SK-N-SH (cell line): ENCODE data around the gene NSD1. TPM values are rescaled to one million over a fixed set of nuclear protein-coding genes. Genes with fewer than 3 reads are reported as not detected.
A peak's percentile ranks its signal among the peaks of the same experiment; 100 is the strongest.

Experiments used
- CTCF ChIA-PET: fragments of 300-600, 350-600 bp; formaldehyde crosslinking; extraction: SDS; loops from one replicate; lab custom pipeline; 2021; lab: Yijun Ruan, JAX
- POLR2A ChIA-PET: fragments of 350-600 bp; sonication (Branson Sonifier 250); formaldehyde crosslinking; extraction: SDS; loops from one replicate; lab custom pipeline; 2020; ENCODE audit warnings: antibody characterized with exemption, inconsistent platforms; lab: Yijun Ruan, JAX
- DNase-seq: peaks from one replicate; pipeline ENCODE4 v3.0.0; 2012
- H2AFZ ChIP-seq: fragments of 200-600 bp; sonication (generic); 2 replicates; pipeline ENCODE4 v1.8.1; 2016; ENCODE audit warnings: antibody characterized with exemption, mild to moderate bottlenecking, low read depth
- H3F3A ChIP-seq: fragments of 200-600 bp; sonication (generic); replicated peaks from 2 replicates; pipeline ENCODE3; 2016; ENCODE audit warnings: antibody characterized with exemption, mild to moderate bottlenecking; ENCODE audit not compliant: insufficient read depth
- H3K27ac ChIP-seq, 2 experiments: fragments of 200-500 bp in 1 of 2; fragments of 200-600 bp in 1 of 2; sonication (Bioruptor generic) in 1 of 2; sonication (generic), shearing (Covaris generic) in 1 of 2; 2 replicates each; pipeline versions ENCODE4 v1.5.1 to v1.6.1; 2014 to 2016; ENCODE audit warnings: low read depth in 2 of 2, inconsistent platforms in 1 of 2, low read length in 1 of 2, mild to moderate bottlenecking in 1 of 2, mixed read lengths in 1 of 2
- H3K27me3 ChIP-seq: fragments of 200-600 bp; sonication (generic), shearing (Covaris generic); 2 replicates; pipeline ENCODE4 v1.6.1; 2016; ENCODE audit warnings: mixed run types; ENCODE audit not compliant: insufficient read depth
- H3K36me3 ChIP-seq, 2 experiments: fragments of 200-500 bp in 1 of 2; fragments of 200-600 bp in 1 of 2; sonication (Bioruptor generic) in 1 of 2; sonication (generic) in 1 of 2; replicated peaks in 1 of 2; 2 replicates each; pipeline versions ENCODE3 to v1.5.1; 2014 to 2016; ENCODE audit warnings: low read length in 1 of 2, mild to moderate bottlenecking in 1 of 2; ENCODE audit not compliant: insufficient read depth in 2 of 2, control insufficient read depth in 1 of 2
- H3K4me1 ChIP-seq, 2 experiments: fragments of 200-500 bp in 1 of 2; fragments of 200-600 bp in 1 of 2; sonication (Bioruptor generic) in 1 of 2; sonication (generic), shearing (Covaris generic) in 1 of 2; 2 replicates each; pipeline versions ENCODE4 v1.5.1 to v1.6.1; 2014 to 2016; ENCODE audit warnings: low read depth in 1 of 2, low read length in 1 of 2, mixed run types in 1 of 2; ENCODE audit not compliant: insufficient read depth in 2 of 2, control insufficient read depth in 1 of 2
- H3K4me2 ChIP-seq: fragments of 200-600 bp; sonication (generic), shearing (Covaris generic); 2 replicates; pipeline ENCODE4 v1.6.1; 2017; ENCODE audit warnings: mixed run types
- H3K4me3 ChIP-seq, 2 experiments: fragments of 200-500 bp in 1 of 2; fragments of 200-600 bp in 1 of 2; sonication (Bioruptor generic) in 1 of 2; sonication (generic), shearing (Covaris generic) in 1 of 2; 2 replicates each; pipeline versions ENCODE4 v1.5.1 to v1.8.1; 2014 to 2016; ENCODE audit warnings: low read depth in 2 of 2, inconsistent platforms in 1 of 2, low read length in 1 of 2, mild to moderate bottlenecking in 1 of 2, mixed read lengths in 1 of 2, moderate library complexity in 1 of 2
- H3K79me2 ChIP-seq: fragments of 200-600 bp; sonication (generic); 2 replicates; pipeline ENCODE4 v1.8.1; 2017; ENCODE audit warnings: mild to moderate bottlenecking; ENCODE audit not compliant: insufficient read depth
- H3K9ac ChIP-seq: fragments of 200-600 bp; sonication (generic); 2 replicates; pipeline ENCODE4 v1.6.1; 2017; ENCODE audit warnings: mixed run types
- H3K9me2 ChIP-seq: fragments of 200-600 bp; sonication (generic); 2 replicates; pipeline ENCODE4 v1.6.1; 2017; ENCODE audit warnings: mixed run types
- H3K9me3 ChIP-seq: fragments of 200-600 bp; sonication (generic); 2 replicates; pipeline ENCODE4 v1.6.1; 2017; ENCODE audit warnings: mixed run types, mild to moderate bottlenecking, moderate library complexity
- H4K20me1 ChIP-seq: fragments of 200-600 bp; sonication (generic); 2 replicates; pipeline ENCODE4 v1.6.1; 2017; ENCODE audit warnings: mild to moderate bottlenecking, mixed run types; ENCODE audit not compliant: insufficient read depth
- EZH2phosphoT487 ChIP-seq: fragments of 200-600 bp; sonication (generic); IDR thresholded peaks from 2 replicates; pipeline ENCODE4 v1.6.1; 2017; ENCODE audit warnings: low read depth, mixed run types, mild to moderate bottlenecking, antibody characterized with exemption, moderate library complexity, borderline replicate concordance
- FOSL2 ChIP-seq: IDR thresholded peaks from 2 replicates; pipeline ENCODE4 v1.4.0; 2012; ENCODE audit warnings: low read depth, mild to moderate bottlenecking, moderate library complexity, borderline replicate concordance
- FOXJ3 ChIP-seq: sonication (generic); formaldehyde crosslinking; IDR thresholded peaks from 2 replicates; pipeline ENCODE4 v1.5.1; 2020; ENCODE audit warnings: mild to moderate bottlenecking, missing genetic modification reagents
- JUND ChIP-seq: IDR thresholded peaks from 2 replicates; pipeline ENCODE4 v1.4.0; 2012
- MEF2A ChIP-seq: IDR thresholded peaks from 2 replicates; pipeline ENCODE4 v1.4.0; 2012; ENCODE audit warnings: low read depth, borderline replicate concordance
- MXI1 ChIP-seq: IDR thresholded peaks from 2 replicates; pipeline ENCODE4 v1.6.1; 2012; ENCODE audit warnings: mild to moderate bottlenecking, low read depth, low read length, improper control_type of control experiment
- POLR2AphosphoS5 ChIP-seq: IDR thresholded peaks from 2 replicates; pipeline ENCODE4 v1.6.1; 2012; ENCODE audit warnings: low read depth, low read length
- RCOR1 ChIP-seq: fragments of 150-350 bp; IDR thresholded peaks from 2 replicates; pipeline ENCODE4 v1.6.1; 2017; ENCODE audit warnings: antibody characterized with exemption, low read length
- SMC3 ChIP-seq: IDR thresholded peaks from 2 replicates; pipeline ENCODE4 v1.6.1; 2012; ENCODE audit warnings: low read depth, low read length, improper control_type of control experiment
- TEAD4 ChIP-seq: IDR thresholded peaks from 2 replicates; pipeline ENCODE4 v1.4.0; 2012; ENCODE audit warnings: mild to moderate bottlenecking, borderline replicate concordance; ENCODE audit not compliant: insufficient read depth
- WGBS: methylation state at CpG from one replicate; pipeline ENCODE4 v1.1.6; 2017; ENCODE audit warnings: low lambda C conversion rate; 5-methylcytosine and 5-hydroxymethylcytosine counted together
- polyA plus RNA-seq, 3 experiments: library from polyadenylated mRNA; depleted of rRNA; stranded (reverse); fragments of >200 nt; gene quantifications; 2 replicates each; pipeline ENCODE4 v1.2.3, GENCODE V29; 2012
- TF ChIP-seq, protein P1 (sequence below): fragments of 150-350 bp; IDR thresholded peaks from 2 replicates; pipeline ENCODE4 v1.6.1; 2016; ENCODE audit warnings: mild to moderate bottlenecking, low read depth, low read length
- TF ChIP-seq, protein P2 (sequence below): IDR thresholded peaks from 2 replicates; pipeline ENCODE4 v1.6.1; 2012; ENCODE audit warnings: mild to moderate bottlenecking, low read depth, low read length, moderate library complexity
- TF ChIP-seq, protein P3 (sequence below): fragments of 200-600 bp; sonication (generic); IDR thresholded peaks from 2 replicates; pipeline ENCODE4 v1.6.1; 2017; ENCODE audit warnings: antibody characterized with exemption, mild to moderate bottlenecking, moderate library complexity

Gene NSD1
- polyA plus RNA-seq, 1 of the 3 experiments (the other 2 are of a cell fraction): 6.7 TPM

DNA sequence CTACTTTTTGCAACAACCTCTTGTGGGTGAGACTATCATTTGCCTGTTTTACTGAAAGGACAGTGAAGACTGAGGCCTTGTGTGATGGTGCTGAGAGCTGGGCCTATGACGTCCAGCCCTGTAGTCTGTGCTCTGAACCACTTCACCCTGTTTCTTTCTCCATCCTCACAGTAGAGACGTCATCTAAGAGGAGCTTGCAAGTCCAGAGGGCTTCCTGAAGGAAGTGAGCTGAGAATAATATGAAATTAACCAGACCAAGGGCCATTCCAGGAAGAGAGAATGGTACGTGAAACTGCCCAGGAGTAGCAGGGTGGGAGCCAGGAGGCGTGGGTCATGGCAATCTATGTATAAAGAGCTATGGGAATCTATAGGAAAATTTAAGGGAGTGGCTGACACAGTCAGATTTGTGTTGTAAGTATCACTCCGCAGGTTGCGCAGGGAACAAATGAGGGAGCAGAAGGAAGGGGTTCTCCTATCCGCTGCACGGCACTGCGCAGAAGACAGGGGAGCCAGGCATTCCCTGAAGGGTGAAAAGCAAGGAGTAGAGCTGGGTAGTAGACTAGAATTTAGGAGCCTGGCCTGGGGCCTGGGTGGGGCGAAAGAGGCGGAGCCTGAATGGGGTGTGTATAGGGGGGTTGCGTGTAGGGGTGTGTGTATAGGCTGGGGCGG lies 47.5 kb upstream of the NSD1 start:
- H4K20me1 ChIP-seq: no peaks in the 10 kb centered on the region
- no peak overlapping the region for H3K9ac ChIP-seq
- no peaks in the 10 kb centered on the region for H3K9me2 ChIP-seq
- no peak overlapping the region for H3K4me2 ChIP-seq
- no peak overlapping the region for H3K4me3 ChIP-seq
- H3K4me1 ChIP-seq: peaks cover 0 to 9% of the 10 kb centered on the region in 2 experiments; a peak in 1 of 4 replicates
- H3K79me2 ChIP-seq: no peaks in the 10 kb centered on the region
- H3K27ac ChIP-seq: no peak overlapping the region
- 63% methylated on average over 13 of the region's 13 CpGs for WGBS
- no peak for DNase-seq
- H3K36me3 ChIP-seq: no peaks in the 10 kb centered on the region
- no peaks in the 10 kb centered on the region for H3K27me3 ChIP-seq
- peaks cover 9% of the 10 kb centered on the region for H3F3A ChIP-seq
- TF ChIP-seq FOXJ3 (CRISPR knock-in tag) (no peak), FOSL2 (no peak), MXI1 (no peak), TEAD4 (no peak), EZH2phosphoT487 (no peak)
- TF ChIP-seq, protein P1, sequence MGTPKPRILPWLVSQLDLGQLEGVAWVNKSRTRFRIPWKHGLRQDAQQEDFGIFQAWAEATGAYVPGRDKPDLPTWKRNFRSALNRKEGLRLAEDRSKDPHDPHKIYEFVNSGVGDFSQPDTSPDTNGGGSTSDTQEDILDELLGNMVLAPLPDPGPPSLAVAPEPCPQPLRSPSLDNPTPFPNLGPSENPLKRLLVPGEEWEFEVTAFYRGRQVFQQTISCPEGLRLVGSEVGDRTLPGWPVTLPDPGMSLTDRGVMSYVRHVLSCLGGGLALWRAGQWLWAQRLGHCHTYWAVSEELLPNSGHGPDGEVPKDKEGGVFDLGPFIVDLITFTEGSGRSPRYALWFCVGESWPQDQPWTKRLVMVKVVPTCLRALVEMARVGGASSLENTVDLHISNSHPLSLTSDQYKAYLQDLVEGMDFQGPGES: no peak
- CTCF ChIA-PET: interaction anchor here (0.9 to 9.0 kb wide), 10 partner anchors 9 to 428 kb away, joined by 3 to 87 read pairs (median 4); partner anchors contain the start of gene UIMC1
- no peaks in the 10 kb centered on the region for H3K9me3 ChIP-seq
- POLR2A ChIA-PET: interaction anchor here (1.2 to 1.3 kb wide), 2 partner anchors 8 to 13 kb away, joined by 3 to 5 read pairs; no protein-coding TSS in a partner anchor
- H2AFZ ChIP-seq: no peak overlapping the region

DNA sequence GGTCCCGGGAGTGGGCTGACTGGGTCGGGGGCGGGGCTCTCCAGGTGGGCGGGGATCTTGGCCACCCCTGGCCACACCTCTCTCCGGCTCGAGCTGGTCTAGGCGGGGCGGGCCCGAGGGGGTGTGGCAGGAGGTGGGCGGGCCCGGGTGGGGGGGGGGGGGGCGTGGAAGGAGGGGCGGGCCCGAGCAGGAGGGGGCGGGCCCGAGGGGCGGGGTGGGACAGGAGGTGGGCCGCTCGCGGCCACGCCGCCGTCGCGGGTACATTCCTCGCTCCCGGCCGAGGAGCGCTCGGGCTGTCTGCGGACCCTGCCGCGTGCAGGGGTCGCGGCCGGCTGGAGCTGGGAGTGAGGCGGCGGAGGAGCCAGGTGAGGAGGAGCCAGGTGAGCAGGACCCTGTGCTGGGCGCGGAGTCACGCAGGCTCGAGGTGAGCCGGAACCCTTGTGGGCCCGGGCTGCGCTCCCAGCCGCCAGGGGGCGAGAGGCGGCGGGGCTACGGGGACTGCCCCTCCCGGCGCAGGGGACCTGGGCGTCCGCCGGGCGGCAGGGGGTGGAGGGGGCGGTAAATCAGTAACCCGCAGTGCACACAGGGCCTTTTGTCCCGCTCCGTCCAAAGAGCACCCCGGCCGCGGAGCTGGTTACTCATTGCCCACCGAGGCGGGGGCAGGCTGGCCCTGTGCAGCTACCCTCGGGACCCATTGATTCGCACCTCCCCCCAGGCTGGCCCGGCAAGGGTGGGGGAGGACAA lies 46.7 kb upstream of the NSD1 start, which contains the start of gene FGFR4:
Gene FGFR4, plus strand, starts transcription at position 262 of the 744 bp plus-strand sequence. CDS start 2,688 bp downstream, outside the sequence.
- no peaks in the 10 kb centered on the region for H3K79me2 ChIP-seq
- no peaks in the 10 kb centered on the region for H3K36me3 ChIP-seq
- ChIA-PET CTCF (interaction anchor here (0.6 to 9.0 kb wide), 12 partner anchors 9 to 426 kb away, joined by 3 to 87 read pairs (median 4); no protein-coding TSS in a partner anchor), POLR2A (interaction anchor here (1.2 to 1.3 kb wide), 2 partner anchors 8 to 12 kb away, joined by 3 to 5 read pairs; no protein-coding TSS in a partner anchor)
- H3K9me3 ChIP-seq: no peaks in the 10 kb centered on the region
- no peak within 1 kb of the TSS for H3K27ac ChIP-seq
- no peak within 1 kb of the TSS for H3K9ac ChIP-seq
- peak within 1 kb of the TSS; percentile 92; the same call in 1 of the 2 replicates for H2AFZ ChIP-seq
- 6% methylated on average over 22 of the region's 68 CpGs for WGBS
- H3F3A ChIP-seq: peaks cover 9% of the 10 kb centered on the region
- no peaks in the 10 kb centered on the region for H3K9me2 ChIP-seq
- H3K27me3 ChIP-seq: no peaks in the 10 kb centered on the region
- peak; percentile 99 for DNase-seq
- H3K4me2 ChIP-seq: peak within 1 kb of the TSS; percentile 62
- TF ChIP-seq SMC3 (peak; percentile 25; the same call in 1 of the 2 replicates), FOXJ3 (CRISPR knock-in tag) (no peak), RCOR1 (no peak), POLR2AphosphoS5 (no peak), MEF2A (no peak), JUND (no peak)
- TF ChIP-seq, protein P2, sequence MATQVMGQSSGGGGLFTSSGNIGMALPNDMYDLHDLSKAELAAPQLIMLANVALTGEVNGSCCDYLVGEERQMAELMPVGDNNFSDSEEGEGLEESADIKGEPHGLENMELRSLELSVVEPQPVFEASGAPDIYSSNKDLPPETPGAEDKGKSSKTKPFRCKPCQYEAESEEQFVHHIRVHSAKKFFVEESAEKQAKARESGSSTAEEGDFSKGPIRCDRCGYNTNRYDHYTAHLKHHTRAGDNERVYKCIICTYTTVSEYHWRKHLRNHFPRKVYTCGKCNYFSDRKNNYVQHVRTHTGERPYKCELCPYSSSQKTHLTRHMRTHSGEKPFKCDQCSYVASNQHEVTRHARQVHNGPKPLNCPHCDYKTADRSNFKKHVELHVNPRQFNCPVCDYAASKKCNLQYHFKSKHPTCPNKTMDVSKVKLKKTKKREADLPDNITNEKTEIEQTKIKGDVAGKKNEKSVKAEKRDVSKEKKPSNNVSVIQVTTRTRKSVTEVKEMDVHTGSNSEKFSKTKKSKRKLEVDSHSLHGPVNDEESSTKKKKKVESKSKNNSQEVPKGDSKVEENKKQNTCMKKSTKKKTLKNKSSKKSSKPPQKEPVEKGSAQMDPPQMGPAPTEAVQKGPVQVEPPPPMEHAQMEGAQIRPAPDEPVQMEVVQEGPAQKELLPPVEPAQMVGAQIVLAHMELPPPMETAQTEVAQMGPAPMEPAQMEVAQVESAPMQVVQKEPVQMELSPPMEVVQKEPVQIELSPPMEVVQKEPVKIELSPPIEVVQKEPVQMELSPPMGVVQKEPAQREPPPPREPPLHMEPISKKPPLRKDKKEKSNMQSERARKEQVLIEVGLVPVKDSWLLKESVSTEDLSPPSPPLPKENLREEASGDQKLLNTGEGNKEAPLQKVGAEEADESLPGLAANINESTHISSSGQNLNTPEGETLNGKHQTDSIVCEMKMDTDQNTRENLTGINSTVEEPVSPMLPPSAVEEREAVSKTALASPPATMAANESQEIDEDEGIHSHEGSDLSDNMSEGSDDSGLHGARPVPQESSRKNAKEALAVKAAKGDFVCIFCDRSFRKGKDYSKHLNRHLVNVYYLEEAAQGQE: no peak
- TF ChIP-seq, protein P3, sequence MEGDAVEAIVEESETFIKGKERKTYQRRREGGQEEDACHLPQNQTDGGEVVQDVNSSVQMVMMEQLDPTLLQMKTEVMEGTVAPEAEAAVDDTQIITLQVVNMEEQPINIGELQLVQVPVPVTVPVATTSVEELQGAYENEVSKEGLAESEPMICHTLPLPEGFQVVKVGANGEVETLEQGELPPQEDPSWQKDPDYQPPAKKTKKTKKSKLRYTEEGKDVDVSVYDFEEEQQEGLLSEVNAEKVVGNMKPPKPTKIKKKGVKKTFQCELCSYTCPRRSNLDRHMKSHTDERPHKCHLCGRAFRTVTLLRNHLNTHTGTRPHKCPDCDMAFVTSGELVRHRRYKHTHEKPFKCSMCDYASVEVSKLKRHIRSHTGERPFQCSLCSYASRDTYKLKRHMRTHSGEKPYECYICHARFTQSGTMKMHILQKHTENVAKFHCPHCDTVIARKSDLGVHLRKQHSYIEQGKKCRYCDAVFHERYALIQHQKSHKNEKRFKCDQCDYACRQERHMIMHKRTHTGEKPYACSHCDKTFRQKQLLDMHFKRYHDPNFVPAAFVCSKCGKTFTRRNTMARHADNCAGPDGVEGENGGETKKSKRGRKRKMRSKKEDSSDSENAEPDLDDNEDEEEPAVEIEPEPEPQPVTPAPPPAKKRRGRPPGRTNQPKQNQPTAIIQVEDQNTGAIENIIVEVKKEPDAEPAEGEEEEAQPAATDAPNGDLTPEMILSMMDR: peak; percentile 58
- H4K20me1 ChIP-seq: no peaks in the 10 kb centered on the region
- H3K4me3 ChIP-seq: peak within 1 kb of the TSS; percentile 39 to 47; a peak in 3 of 4 replicates
- peaks cover 0 to 9% of the 10 kb centered on the region in 2 experiments; a peak in 1 of 4 replicates for H3K4me1 ChIP-seq
